T-helper 1 cell (primary cell): ENCODE data around the gene NUDT6.
"Not testable (repeated sequence)": the region's sequence is repeated elsewhere in the genome, so short reads cannot be mapped to it uniquely, and the experiment has no call there.

ENCODE experiments used
- DNase-seq, 5 donors: peaks; one replicate each; pipeline ENCODE4 v3.0.0-alpha.2; 2012 to 2020

Gene NUDT6

DNA sequence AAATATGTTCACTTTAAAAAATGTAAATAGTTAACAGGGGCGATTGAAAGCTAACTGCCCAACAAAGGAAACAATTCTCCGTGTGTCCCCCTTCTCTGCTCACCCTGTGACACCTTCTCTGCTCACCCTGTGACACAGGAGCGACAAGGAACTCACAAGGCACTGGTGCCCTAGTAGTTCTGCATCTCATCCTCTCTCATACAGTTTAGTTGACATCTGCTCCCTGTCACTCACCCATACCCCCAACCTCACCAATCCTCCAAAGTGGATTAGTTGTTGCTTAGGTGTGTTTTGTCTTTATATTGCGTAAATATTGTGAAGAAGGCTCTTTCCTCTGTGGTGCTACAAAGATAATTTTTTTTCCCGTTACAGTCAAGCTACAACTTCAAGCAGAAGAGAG lies 46.4 kb downstream of the NUDT6 start:
- DNase-seq = no peak

DNA sequence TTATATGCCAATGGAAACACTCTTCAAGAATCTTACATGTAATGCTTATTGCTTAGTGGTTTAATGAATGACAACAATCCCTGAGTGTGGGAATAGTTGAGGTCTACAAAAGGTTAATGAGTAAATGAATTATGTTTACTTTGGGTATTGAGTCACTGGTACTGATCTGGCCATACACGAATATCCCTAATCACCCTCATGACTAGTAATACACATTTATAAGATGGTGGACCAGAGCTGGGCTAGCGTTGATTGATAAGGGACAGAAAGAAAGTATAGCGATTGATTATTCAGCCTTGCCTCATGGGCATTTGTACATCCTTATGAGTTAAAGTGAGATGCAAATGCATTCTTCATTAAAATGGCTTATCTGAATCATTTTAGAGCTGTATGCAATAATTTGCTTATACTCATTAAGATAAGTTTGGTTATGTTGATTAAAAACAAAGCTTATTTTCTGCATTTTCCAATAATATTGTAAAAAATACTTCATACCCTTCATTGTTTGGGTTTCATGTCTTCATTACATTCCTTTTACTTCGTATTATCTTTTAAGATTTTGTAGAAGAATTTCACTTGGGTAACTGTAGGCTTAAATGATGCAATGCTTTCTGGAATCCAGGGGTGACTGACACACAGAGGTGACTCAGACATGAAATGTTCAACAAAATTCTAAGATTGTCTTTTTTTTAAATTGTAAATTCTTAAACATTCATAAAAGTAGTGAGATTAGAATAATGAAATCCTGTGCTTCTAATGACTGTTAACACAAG lies 48.4 kb downstream of the NUDT6 start:
- DNase-seq = no peak

DNA sequence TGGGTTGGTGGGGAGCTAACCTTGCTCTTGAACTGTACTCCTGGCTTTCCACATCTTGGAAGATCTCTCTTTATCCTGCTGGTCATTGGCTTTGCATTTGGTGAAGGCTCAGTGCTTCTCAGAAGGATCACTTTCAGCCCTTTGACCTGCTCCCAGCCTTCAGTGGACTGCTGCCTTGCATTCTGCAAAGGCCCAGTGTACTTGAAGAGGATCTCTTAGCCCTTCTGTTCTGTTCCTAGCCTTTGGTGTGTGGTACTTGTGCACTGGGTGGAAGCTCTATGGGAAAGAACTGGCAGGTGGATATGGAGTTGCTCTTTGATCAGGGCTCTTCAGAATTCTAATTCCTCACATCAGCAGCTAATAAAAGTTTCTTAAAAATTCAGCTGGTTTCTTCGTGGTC lies 49.3 kb downstream of the NUDT6 start:
- DNase-seq = no peak

DNA sequence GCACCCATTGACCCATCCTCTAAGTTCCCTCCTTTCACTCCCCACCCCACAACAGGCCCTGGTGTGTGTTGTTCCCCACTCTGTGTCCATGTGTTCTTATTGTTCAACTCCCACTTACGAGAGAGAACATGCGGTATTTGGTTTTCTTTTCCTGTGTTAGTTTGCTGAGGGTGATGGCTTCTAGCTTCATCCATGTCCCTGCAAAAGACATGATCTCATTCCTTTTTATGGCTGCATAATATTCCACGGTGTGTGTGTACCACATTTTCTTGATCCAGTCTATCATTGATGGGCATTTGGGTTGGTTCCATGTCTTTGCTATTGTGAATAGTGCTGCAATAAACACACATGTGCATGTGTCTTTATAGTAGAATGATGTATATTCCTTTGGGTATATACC lies 54.2 kb downstream of the NUDT6 start:
- not testable (repeated sequence) for DNase-seq

DNA sequence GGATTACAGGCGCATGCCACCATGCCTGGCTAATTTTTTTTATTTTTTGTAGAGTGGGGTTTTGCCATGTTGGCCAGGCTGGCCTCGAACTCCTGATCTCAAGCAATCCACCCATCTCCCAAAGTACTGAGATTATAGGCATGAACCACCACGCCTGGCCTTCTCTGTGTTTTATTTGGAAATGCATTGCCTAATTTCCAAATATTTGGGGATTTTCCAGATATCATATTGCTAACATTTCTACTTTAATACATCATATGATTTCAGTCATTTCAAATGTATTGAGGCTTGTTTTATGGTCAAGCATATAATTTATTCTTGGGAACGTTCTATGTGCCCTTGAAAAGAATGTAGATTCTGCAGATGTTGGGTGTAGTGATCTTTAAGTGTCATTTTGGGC lies 57.0 kb downstream of the NUDT6 start:
- no peak for DNase-seq

DNA sequence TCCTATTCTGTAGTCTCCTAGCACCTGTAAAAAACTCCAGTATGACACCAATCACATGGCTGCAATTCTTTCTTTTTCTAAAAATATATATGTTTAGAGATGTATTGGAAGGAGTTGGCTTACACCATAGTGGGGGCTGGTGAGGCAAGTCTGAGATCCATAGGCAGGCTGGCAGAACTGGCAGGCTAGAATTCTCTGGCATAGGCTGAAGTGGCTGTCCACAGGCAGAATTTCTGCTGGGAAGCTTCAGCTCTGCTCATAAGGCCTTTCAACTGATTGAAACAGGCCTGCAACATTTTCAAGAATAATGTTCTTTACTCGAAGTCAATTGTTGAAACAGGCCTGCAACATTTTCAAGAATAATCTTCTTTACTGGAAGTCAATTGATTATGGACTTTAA lies 58.8 kb downstream of the NUDT6 start:
- DNase-seq = no peak

DNA sequence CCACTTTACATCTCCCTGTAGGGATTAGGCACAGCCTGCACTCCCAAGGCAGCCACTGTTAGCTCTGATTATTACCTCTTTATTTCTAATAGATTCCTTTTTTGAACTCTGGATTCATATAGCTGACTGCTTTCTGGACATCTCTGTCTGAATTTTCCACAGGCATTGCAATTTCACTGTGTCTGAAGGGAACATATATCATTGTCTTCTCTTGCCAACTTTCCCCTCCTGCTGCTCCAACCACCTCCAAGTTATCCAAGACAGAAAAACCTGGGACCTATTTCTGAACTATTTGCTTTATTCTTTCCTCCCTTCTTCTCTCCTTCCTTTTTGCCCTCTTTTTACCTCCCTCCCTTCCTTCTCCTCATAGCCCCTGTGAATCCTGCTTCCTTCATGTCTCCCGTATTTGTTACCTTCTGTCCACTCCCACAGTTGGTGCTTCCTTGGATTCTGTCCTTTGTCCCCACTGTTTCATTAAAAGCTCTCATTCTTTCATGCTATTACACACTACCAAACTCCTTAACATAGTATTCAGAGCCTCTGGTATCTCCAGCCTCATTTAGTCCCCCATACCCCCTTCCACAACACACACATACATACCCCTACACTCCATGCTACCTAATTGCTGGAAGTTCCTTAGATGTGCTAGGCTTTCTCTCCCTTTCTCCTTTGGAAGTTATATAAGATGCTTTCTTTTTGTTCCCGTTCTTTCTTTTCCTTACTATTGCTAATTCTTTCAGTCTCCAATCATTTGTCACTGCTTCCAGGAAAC lies 61.0 kb downstream of the NUDT6 start:
- no peak for DNase-seq

DNA sequence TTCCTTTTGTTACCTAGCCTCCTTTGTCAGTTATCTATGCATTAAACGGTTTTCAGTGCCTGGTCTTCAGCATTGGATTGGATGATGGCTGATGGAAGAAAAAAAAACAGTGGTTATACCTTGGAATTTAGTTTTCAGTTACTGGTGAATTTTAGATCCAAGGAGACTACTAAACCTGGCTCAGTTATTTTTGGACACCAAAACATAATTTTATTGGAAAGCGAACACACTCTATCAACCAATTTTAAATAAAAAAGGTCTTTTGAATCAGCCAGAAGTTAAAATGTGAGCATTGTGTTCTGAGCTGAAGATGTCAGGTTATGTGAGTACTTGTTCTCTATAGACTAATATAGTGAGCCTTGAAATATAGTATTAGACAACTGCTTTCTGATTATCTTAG lies 63.7 kb downstream of the NUDT6 start:
- DNase-seq = no peak

DNA sequence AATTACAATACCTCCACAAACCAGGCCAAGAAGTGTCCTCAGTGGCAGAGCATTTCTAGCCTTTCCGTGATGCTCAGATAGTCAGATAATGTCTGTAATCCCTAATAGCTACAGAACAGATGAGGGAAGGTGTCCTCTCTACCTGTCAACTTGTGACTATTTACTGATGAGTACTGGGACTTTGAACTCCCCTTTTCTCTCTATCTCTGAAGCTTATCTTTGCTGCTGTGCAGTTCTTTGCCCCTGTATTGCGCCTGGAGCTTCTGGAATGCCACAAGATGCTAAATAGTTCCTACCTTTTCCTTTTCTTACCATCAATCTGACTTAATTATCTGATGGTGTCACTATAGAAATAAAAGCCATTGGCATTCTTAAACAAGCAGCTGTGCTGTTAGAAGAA lies 65.2 kb downstream of the NUDT6 start:
- no peak for DNase-seq

DNA sequence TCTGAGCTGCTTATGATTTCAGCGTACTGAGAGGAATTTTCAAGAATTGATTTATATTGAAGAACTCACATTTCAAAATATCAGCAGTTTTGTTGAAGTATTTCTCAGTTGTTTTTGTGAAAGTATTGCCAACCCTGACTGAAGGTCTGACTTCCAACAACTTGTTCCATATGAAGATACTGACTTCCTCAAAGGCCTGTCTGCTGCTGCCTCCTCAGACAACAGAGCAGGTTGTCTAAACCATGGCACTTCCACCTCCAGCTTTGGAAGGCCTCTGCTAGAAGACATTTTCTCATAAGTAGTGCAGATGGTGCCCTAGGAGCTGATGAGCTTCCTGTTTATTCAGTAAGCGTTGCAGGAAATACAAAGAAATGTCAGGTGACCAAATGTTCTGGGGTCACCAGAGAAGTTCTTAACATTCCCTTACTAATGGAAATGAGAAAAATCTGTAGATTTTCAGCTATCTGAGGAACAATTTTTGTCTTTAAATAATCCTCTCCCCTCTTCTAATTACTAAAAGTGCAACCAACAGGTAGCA lies 67.0 kb downstream of the NUDT6 start:
- DNase-seq = no peak

DNA sequence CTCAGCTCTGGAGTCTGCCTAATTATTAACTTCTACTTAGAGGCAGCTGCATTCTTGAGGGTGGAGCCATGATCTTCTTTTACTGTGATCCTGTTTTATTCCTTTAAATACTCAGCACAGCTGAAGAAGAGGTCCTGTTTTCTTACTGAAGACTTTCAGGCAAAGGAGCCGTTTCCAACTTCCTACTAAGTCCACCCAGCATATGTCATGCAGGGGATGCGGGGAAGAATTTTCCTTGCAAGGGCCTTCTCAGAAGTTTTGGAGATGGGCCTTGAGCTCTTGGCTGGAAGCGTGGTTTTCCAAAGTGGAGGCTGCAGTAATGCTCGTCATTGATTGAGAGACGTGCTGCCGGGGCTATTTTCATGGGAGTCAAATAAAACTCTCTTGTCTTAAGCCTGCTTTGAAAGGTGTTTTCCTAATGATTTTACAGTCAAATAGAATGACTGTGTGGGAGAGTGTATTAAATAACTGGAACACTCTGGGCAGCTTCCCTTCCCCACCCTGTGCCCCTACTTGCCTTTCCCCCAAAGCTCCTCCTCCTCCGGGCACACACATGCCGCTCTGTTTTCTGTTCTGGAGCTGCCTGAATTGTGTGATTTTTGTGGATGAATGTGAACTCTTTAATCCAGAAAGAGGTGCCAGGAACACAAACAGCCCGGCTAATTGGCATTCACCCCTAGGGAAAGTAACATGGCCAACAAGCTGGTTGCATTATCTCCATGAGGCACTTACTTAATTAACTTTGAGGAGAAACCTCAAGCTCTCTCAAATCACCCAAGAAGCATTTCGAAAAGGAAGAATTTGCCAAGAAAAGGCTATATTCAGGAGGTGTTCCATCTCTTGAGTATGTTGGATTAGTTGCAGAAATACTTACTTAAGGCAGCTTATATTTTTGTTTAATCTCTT lies 67.7 kb downstream of the NUDT6 start:
- DNase-seq = no peak

DNA sequence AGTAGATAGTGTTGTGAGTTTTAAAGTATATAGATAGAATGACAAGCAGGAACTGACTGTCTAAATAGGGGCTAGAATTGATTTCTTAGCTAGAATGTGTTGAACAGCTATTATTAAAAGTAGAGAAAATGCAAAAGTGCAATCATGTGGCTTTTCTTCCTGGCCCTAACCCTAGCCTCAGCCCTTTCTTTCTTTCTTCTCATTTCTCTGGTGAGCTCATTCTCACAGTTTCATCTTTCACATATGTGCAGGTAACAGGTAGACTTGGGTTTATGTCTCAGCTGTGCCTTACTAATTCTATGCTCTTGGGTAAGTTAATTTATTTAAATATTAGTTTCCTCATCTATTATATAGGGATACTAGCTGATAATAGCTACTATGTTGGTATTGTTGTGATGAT lies 70.8 kb downstream of the NUDT6 start:
- no peak for DNase-seq

DNA sequence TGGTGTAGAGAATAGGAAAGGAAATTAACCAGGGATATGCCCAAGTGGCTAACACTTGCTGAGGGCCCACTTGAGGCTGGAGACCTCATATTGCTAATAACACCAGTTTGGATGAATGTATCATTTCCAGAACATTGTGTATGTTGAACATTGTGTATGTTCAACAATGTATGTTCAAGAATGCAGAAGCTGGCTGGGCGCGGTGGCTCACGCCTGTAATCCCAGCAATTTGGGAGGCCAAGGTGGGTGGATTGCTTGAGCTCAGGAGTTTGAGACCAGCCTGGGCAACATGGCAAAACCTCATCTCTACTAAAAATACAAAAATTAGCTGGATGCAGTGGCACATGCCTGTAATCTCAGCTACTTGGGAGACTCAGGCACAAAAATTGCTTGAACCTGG lies 72.6 kb downstream of the NUDT6 start:
- not testable (repeated sequence) for DNase-seq

DNA sequence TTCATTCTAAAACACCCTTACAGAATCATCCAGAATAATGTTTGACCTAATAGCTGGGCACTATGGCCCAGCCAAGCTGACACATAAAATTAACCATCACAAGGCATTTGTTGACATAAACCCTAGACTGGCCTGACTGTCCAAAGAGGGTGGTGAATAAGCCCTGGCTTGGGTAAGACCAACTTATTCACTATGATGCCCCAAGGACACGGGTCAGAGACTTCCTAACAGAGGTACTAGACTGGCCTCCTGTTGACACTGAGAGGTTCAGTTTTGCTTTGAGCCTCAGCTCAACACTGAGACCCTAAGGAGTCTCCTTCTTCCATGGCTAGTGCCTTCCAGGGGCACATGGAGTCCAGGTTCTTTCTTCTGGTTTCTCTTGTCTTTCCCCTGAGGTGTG lies 74.5 kb downstream of the NUDT6 start:
- no peak for DNase-seq

DNA sequence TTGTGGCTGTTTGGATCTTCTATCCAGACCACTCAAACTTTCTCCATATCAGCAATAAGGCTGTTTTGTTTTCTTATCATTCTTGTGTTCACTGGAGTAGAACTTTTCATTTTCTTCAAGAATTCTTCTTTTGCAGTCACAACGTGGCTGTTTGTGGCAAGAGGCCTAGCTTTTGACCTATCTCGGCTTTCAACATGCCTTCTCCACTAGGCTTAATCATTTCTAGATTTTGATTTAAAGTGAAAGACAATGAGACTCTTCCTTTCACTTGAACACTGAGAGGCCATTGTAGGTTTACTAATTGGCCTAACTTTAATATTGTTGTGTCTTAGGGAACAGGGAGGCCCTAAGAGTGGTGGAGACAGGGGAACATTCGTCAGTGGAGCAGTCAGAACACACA lies 76.6 kb downstream of the NUDT6 start:
- DNase-seq = peak in 1 of 5 donors; percentile 15

DNA sequence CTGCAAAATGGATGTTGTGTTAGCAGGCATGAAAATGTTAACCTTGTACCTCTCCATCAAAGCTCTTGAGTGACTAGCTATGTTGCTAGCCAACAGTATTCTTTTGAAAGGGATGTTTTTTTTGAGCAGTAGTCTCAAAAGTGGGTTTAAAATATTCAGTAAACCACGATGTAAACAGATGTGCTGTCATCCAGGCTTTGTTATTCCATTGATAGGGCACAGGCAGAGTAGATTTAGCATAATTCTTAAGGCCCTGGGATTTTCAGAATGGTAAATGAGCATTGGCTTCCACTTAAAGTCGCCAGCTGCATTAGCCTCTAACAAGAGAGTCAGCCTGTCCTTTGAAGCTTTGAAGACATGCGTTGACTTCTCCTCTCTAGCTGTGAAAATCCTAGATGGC lies 77.3 kb downstream of the NUDT6 start:
- DNase-seq = no peak

DNA sequence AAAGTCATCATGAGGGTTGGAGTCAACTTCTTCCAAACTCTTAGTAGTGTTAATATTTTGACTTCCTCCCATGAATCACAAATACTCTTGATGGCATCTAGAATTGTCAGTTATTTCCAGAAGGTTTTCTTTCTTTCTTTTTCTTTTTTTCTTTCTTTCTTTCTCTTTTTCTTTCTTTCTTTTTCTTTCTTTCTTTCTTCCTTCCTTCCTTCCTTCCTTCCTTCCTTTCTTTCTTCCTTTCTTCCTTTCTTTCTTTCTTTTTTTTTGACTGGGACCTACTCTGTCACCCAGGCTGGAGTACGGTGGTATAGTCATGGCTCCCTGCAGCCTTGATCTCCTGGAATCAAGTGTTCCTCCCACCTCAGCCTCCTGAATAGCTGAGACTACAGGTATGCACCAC lies 78.0 kb downstream of the NUDT6 start:
- DNase-seq = not testable (repeated sequence)

DNA sequence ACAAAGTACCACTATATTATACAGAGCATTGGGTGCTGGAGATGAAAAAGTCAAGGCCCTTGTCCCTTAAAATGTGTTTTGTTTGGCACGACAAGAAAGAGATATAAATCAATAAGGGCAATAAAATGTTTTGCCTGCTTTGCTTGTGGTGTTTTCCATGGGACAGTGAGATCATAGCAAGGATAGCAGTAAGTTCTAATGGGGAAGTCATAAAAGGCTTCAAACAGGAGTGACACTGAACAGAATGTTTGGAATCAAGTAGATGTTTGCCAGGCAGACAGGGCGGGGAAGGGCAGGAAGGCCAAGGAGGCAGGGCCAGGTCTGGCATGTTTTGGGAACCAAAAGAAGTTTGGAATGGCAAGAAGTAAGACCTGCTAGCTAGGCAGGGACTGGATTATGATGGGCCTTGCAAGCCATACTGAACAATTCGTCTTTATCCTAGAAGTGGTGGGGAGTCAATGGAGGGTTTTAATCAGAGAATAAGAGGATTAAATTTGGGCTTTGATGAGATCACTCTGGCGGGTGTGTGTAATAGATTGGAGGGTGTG lies 79.3 kb downstream of the NUDT6 start:
- DNase-seq = no peak
